GM21423 (cell line): ENCODE results near the gene MAP2.
"Not testable (repeated sequence)": the region's sequence is repeated elsewhere in the genome, so short reads cannot be mapped to it uniquely, and the experiment has no call there.

Experiments
- ATAC-seq: cut with Tn5 transposase; IDR thresholded peaks from one replicate; pipeline ENCODE4 v1.9.1; 2021; ENCODE audit warnings: mild to moderate bottlenecking, moderate library complexity; ENCODE audit not compliant: unreplicated experiment

Gene MAP2

DNA sequence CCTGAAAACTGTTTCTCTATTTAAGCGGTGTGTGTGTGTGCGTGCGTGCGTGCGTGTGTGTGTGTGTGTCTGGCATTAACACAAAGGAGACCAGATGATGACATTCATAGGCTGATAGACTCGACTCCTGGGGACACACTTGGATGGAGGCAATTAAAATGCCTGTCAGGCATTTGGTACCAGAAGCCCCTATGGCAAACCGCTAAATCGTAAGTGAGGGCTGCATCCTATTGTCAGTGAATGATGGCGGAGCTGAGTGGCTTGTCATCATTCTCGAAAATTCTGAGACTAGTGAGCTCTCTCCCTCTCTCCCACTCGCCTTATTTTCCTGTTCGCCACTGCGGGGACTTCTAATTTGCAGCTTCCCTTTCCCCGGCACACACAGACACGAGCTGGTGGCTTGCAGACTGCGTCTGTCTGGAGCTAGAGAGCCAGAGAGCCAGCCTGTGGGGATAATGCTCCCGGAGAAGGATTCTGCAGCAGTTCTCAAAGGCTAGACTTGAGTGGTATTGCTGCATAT lies 155.4 kb downstream of the MAP2 start:
- no peak for ATAC-seq

DNA sequence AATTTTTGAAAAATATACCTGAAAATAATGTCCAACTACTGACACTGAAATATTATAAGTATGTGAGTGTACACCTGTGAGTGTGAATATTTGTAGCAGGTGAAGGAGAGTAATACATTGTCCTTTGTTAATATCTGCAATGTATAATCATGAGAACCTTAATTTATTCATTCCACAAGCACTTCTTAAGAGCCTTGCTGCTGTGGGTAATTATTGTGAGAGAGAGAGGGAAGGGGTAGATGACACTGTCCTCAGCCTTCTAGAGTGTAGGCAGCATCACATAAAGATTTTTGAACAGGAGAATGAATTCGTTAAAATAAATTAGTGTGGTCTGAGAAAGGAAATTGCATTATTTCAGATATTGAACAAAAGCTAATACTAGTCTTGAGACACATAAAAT lies 157.2 kb downstream of the MAP2 start:
- no peak for ATAC-seq

DNA sequence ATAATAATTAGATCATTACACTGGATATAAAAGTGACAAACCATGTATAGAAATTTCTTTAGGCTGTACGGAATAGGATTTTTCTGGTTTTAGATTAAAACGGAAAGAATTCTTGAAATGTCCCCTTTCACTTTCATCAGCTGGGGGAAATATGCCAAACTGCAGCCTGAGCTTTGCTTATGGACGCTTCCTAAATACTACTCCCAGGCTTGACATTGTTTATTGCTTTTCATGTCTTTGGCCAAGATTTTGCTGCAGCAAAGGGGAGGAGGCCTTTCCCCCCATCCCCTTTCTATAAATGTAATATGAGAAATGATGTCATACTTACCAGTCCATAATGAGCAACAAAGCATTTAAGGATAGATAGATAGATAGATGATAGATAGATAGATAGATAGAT lies 158.4 kb downstream of the MAP2 start:
- ATAC-seq, result no peak

DNA sequence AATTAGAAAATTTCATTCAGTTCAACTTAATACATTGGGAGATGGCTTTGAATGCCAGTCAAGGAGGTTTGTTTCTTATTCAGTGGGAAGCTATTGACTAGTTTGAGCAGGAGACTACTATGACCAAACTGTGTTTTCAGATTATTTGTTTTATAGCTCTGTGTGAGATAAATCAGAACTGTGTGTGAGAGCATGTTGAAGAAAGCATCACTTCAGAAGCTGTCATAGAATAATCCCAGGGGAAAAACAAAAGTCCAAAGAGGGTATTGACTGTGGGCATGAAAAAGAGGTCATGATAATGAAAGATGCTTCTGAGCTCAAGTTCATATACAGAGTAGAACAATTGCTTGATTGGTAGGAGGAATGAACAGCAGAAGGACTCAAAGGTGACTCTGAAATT lies 160.6 kb downstream of the MAP2 start:
- no peak for ATAC-seq

DNA sequence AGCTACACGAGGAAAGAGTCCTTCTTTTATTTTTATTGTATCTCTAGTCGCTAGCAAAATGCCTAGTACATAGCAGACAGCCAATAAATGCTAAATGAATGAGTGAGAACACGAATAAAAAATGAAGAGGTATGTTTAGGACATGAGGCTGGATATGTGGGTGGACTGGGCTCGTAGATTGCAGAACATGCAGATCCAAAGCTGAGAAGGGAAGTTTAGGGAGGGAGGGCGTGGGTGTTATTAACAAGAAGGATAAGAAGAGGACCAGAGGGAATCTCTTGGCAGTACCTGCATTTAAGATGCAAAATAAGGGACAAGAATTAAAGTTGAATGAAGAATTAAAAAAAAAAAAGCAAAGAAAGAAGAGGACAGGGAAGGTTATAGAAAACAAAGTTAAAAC lies 161.1 kb downstream of the MAP2 start:
- ATAC-seq, result no peak

DNA sequence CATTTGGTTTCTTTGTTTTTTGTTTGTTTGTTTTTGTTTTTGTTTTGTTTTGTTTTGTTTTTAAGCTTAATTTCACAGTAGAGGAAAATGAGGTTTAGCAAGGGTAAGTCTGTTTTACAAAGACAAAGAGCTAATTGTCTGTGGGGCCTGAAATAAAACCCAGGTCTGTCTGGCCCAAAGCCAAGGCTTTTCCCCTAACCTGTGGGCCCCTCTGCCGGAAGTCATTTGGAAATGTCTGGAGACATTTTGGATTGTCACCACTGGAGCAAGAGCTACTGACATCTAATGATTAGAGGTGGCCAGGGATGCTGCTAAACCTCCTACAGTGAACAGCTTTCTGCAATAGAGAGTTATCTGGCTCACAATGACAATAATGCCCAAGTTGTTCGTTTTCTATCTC lies 167.2 kb downstream of the MAP2 start:
- ATAC-seq, result no peak

DNA sequence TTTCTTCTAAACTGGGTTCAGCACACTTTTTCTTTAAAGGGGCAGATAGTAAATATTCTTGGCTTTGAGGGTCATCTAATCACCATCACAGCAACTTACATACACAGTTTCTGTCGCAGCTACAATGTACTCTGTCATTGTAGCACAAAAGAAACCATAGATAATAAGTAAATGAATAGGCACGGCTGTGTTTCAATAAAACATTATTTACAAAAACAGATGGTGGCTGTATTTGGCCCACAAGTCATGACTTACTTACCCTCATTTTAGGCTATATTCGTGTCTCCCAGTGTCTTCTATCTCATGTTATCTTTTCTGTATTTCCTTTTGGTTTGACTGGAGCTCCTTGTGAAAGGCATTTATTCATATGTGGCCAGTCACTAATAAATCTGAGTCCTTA lies 168.3 kb downstream of the MAP2 start:
- no peak for ATAC-seq

DNA sequence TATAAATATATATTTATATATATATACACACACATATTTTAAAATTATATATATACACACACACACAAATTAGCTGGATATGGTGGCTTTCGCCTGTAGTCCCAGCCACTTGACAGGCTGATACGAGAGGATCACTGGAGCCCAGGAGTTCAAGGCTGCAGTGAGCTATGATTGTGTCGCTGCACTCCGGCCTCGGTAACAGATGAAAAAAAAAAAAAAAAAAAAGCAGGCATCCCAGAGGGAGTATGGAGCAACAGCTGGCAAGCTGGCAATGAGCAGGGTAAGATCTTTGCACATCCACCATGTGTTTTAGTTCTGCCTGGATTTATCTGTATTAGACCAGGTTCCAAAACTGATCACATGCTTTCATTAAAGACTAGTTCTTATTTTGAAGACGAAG lies 170.1 kb downstream of the MAP2 start:
- ATAC-seq, result no peak

DNA sequence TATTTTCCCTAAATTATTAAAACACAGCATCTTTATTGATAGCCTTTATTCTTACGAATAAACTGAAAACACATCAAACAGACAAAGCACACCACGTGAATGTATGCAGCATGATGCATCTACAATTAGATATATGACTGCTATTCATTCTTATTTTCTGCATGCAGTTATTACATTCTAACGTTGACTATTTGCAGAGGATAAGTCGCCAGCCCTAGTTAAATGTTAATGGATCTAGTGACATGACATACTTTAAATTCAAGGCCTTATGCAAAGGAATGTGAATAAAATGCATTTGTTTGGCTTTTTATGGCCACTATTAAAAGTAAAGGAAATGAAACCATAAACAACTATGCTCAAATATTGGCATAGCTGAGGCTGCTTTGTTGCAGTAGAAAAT lies 172.4 kb downstream of the MAP2 start:
- no peak for ATAC-seq

DNA sequence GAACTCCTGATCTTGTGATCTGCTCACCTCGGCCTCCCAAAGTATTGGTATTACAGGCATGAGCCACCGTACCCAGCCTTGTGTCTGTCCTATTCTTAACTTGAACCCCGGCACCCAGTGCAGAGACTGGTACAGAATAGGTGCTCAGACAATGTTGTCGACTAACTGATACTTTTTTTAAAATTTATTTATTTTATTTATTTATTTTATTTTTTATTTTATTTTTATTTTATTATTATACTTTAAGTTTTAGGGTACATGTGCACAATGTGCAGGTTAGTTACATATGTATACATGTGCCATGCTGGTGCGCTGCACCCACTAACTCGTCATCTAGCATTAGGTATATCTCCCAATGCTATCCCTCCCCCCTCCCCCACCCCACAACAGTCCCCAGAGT lies 174.4 kb downstream of the MAP2 start:
- ATAC-seq, result not testable (repeated sequence)

DNA sequence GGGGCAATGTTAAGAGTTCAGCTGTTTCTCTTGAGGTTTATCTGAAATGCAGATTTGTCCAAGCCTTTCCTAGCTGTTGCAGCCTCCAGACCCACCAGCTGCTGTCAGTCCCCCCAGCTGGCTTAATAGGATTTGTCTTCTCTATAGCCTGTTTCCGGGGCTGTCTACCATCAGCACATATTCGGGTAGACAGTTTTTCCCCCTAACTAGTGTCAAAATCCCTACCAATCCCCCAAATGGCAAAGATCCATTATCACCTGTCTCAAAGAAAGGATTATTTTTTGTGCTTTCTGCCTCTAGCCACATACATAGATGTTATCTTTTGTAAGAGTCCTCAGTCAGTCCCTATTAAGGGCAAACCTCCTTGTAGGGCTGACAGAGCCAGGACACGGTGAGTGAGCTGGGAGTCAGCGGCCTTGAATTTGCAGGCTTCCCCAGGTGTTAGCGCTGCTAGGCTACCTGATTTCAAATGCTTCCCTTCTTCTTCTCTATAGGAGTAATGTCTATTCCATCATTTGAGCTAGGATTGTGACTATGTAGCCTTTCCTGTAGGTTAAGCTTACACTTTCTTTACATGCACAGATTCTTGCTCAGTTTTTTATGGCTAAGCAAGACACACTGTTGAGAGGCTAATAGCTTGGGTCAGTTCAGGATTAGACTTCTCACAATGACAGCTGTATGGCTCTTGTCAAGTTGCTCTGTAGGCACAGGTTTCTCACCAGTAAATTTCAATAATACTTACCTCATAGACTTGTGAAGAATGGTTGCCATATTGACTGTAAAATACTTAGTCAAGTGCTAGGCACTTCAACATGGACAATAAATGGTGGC lies 176.7 kb downstream of the MAP2 start:
- ATAC-seq, result no peak

DNA sequence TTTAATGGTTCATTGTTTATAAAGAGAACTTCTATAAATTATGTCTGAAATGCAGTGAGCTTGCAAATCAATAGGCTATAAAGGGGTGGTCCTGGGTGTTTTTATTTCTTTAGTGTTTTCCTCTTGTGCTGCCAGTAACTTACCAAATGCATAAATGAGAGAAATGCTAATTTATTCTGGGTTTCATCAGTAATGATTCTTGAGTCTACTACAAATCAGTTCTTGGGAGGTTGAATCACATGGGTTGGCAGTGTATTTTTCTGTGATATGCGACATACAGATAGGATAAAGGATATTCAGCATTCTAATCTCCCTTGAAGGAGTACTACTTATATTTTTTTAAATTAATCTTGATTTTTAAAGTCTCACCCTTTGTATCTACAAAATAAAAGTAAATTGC lies 177.7 kb downstream of the MAP2 start:
- no peak for ATAC-seq

DNA sequence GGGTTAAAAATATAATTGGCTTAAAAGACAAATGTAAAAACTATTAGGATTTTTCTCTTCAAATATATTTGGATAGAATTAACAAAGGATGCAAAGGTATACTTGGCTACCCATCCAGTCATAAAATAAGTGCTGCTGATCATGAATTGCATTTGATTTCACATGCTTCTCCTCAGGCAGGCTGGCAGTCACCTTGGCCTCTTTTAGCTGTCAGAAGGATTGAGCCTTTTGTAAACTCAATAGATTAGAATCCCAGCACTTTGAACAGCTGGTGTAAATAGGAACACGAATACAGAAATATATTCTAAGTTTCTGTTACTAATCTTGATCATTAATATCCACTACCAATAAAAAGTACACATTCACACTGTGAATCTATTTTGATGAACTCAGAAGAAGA lies 178.4 kb downstream of the MAP2 start:
- no peak for ATAC-seq

DNA sequence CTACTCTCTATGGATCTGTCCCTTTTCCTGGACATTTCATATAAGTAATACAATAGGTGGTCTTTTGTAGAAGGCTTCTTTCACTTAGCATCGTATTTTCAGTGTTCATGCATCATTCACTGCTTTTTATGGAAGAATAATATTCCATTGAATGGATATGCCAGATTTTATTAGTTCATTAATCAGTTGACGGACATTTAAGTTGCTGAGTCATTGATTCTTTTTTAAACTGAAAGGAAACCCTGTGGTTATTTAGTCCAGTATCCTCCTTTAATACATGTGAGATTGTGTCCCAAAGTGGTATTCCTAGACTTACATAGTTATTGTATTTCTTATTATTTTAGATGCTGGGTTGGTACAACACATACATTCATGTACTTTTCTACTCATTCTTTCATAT lies 185.7 kb downstream of the MAP2 start:
- no peak for ATAC-seq

DNA sequence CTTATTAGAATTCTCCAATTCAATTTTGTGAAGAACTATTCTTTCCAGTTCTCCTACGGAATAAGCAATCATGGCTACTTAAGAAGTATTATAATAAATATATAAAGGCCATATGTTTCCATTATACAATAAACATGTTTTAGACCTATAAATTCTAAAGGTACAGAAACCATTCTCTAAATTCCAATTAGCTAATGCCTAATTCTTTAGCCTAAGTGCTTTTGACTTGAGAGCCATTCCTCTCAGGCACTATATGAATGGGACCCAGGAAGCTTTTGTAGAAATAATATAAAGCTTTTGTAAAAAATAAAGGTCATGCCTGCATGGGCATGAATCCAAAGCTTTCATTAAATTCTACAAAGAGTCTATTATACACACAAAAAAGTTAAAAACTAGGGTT lies 186.8 kb downstream of the MAP2 start:
- no peak for ATAC-seq

DNA sequence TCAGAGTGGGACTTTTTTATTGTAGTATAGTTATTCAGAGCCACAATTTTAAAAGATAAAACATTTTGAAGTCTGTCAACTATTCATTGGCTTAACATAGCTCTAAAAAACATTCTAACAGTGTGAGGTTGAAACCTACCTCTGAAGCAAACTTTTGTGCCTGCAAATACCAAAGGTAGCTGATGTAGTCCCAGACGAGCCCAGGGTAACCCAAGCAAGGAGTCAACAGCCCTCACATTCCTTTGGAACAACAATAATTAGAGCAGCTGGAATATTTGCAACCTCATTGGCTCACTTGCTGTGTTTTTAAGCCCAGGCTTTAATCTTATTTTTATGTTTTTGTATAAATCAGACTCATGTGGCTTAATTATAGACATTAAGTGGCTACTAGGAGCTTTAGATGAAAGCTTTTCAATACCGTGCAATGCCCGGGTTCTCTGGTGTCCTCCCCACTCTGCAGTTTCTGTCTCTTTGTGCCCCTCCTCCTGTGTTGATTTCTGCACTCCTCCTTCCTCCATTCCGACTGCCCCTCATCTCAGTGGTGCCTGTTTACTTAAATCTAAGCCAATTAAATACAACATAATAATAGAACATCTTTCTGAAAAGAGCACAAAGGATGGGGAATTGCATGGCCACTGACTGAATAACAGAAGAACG lies 189.9 kb downstream of the MAP2 start:
- no peak for ATAC-seq

DNA sequence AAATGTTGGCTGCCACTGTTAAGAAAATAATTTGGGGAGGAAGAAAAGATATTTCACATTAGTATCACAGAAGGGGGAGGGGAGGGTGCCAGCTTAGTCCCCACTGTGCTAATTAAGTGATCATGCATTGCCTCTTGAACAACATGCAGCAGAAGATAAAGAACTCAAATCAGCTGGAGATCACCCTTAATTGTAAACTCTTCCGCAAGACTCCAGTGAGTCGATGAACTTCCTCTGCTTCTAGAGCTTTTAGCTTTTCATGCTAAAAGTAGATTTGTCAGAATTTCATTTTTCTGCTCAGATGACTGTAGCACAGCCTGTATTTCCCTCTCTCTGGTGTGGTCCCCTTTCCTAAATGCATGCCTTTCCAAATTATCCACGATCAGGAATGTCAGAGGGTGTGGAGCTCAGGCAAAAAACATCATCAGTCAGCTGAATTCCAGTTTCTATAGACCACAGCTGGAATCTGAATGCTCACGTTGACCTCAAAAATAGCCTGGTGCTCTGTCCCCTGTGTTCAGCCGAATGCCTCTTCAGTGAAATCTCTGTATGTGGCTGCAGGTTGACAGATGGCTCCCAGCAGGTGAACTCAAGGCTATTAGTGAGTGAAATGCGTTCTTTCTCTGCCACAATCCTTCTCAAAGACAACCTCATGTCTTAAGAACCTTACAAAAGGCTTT lies 191.0 kb downstream of the MAP2 start:
- ATAC-seq, result no peak

DNA sequence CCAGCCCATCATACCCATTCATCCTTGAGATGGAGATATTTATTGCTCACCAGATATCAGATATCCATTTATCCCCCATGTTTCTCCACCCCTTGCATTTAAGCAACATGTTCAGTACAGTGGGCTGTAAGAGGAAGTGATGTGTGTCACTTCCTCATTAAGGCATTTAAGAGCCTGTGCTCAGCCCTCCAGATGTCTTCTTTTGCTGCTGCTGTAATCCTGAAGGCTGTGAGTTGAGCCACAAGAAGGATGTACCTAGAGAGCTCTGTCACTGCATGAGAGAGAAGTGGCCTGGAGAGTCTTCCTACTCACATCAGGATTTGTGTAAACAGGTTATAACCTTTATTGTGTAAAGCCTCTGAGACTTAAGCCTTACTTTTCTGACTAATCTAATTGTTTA lies 195.9 kb downstream of the MAP2 start:
- ATAC-seq, result peak; percentile 84

DNA sequence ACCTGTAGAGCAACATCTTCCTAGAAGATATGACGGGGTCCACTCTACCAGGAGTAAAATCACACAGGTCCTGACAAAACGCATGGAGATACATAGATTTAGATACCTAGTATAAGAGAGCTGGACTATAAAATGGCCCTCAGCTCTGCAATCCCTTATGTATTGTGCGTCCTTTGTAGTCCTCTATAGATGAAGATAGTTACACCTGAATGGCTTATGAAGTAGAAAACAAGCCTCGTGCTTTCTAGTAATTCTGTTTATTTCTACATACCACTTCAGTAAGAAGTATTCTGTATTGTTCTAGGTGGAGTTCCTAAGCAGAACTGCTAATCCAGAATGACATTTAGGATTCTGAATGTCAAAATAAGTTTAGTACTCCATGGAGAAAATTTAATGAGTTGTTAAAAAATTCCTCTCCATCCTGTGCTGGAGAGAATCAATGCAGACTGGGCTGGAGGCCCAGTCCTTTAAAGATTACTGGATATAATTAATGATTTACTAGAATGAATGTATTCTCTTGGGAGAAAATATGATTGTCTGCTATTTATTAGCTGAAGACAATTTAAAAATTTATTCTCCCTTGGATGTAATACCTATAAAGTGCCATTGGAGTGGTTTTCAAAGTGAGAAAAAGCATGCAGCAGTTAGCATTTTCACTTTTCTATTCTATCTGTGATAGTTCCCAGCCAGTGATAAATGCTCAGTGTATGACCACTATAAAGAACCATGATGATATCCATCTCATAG lies 200.5 kb downstream of the MAP2 start:
- ATAC-seq, result no peak

DNA sequence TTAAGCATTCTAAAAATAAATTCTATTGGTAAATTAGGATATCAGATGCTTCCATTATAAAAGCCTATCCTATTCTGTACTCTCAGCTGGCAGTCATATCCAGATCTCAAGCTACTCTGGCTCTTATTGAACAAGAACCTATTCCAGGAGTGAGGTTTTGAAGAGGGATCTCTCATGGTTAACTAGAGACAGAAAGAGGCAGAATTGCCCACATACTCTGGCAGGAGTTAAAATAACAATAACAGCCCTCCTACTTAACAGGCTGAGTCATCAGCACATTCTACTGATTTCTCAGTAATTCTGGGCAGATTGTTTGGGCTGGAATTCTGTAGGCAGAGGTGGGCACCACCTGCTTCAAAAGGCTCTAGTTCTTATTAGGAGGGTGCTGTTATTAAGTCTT lies 205.8 kb downstream of the MAP2 start:
- ATAC-seq, result no peak

DNA sequence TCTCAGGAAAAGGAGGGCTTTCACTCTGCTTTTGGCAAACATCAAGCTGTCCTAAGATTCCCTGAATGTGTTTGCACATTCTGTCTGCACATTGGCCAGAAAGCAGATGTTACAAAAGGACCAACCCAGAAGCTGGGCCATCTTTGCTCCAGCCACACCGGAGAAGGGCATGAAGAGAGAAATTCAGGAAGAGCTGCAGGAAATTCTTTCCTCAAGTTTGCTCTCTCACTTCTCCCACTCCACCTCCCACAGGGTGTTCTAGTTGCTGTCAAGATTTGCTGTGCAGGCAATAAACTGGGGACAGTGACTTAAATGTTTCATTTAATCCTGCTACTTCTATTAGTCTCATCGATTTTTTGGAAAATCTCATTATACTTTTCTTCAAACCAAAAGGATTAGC lies 210.1 kb downstream of the MAP2 start:
- ATAC-seq, result no peak
